K562 (cell line): Measurements from ENCODE around the gene RTP3.

ENCODE experiments used
- ESRRB ChIP-seq: fragments of 250-450 bp; sonication (Bioruptor Pico); IDR thresholded peaks from 2 replicates; pipeline ENCODE4 v1.5.0; 2020; ENCODE audit warnings: mild to moderate bottlenecking, moderate library complexity, borderline replicate concordance
- HNRNPUL1 ChIP-seq: fragments of 200-400 bp; formaldehyde crosslinking; IDR thresholded peaks from 2 replicates; pipeline ENCODE4 v1.6.1; 2017; ENCODE audit warnings: low read length
- MYNN ChIP-seq, 2 experiments: sonication (generic); formaldehyde crosslinking in 1 of 2; IDR thresholded peaks; 2 replicates each; pipeline versions ENCODE4 v1.5.0 to v1.6.1; 2016 to 2020; ENCODE audit warnings: antibody characterized with exemption in 1 of 2, missing genetic modification reagents in 1 of 2
- NR2F6 ChIP-seq: fragments of 450-650 bp; formaldehyde crosslinking; IDR thresholded peaks from 2 replicates; pipeline ENCODE4 v1.4.0; 2020; ENCODE audit warnings: mild to moderate bottlenecking
- ZFP30 ChIP-seq: fragments of 250-450 bp; sonication (Bioruptor Pico); IDR thresholded peaks from 2 replicates; pipeline ENCODE4 v1.8.0; 2022; ENCODE audit warnings: moderate library complexity, mild to moderate bottlenecking, inconsistent platforms, borderline replicate concordance
- TF ChIP-seq, protein P1 (sequence below), 2 experiments: fragments of 450-650 bp; formaldehyde crosslinking in 1 of 2; IDR thresholded peaks; 2 replicates each; pipeline versions ENCODE4 v1.4.0 to v1.6.1; 2014 to 2020; ENCODE audit warnings: mild to moderate bottlenecking in 2 of 2, borderline replicate concordance in 1 of 2, low read depth in 1 of 2

- TF ChIP-seq MYNN (IDR thresholded peaks at IDR 0.05), result no peak
- TF ChIP-seq MYNN (CRISPR knock-in tag; IDR thresholded peaks at IDR 0.05), result no peak
- TF ChIP-seq, protein P1, sequence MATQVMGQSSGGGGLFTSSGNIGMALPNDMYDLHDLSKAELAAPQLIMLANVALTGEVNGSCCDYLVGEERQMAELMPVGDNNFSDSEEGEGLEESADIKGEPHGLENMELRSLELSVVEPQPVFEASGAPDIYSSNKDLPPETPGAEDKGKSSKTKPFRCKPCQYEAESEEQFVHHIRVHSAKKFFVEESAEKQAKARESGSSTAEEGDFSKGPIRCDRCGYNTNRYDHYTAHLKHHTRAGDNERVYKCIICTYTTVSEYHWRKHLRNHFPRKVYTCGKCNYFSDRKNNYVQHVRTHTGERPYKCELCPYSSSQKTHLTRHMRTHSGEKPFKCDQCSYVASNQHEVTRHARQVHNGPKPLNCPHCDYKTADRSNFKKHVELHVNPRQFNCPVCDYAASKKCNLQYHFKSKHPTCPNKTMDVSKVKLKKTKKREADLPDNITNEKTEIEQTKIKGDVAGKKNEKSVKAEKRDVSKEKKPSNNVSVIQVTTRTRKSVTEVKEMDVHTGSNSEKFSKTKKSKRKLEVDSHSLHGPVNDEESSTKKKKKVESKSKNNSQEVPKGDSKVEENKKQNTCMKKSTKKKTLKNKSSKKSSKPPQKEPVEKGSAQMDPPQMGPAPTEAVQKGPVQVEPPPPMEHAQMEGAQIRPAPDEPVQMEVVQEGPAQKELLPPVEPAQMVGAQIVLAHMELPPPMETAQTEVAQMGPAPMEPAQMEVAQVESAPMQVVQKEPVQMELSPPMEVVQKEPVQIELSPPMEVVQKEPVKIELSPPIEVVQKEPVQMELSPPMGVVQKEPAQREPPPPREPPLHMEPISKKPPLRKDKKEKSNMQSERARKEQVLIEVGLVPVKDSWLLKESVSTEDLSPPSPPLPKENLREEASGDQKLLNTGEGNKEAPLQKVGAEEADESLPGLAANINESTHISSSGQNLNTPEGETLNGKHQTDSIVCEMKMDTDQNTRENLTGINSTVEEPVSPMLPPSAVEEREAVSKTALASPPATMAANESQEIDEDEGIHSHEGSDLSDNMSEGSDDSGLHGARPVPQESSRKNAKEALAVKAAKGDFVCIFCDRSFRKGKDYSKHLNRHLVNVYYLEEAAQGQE (IDR thresholded peaks at IDR 0.05; ENCODE audit: borderline replicate concordance), result no peak
- TF ChIP-seq, protein P1 (CRISPR knock-in tag; IDR thresholded peaks at IDR 0.05; ENCODE audit: low read depth), result no peak
- no peak for TF ChIP-seq HNRNPUL1
- TF ChIP-seq ESRRB (CRISPR knock-in tag), result no peak
- TF ChIP-seq NR2F6 (CRISPR knock-in tag), result no peak
- no peak for TF ChIP-seq ZFP30 (CRISPR knock-in tag)
Observed at GRCh38 chr3:46468753-46469600, 28.8 kb upstream of the RTP3 start.
